Stimulated activated CD4-positive, alpha-beta T cell treated with anti-CD3 and anti-CD28 coated beads, Interleukin-1b, Interleukin-23, amount 100 ng/mL, for 1 hour (primary cell): ENCODE results near the gene SCG5.

ENCODE experiments used
- DNase-seq, 2 donors: peaks; one replicate each; pipeline ENCODE4 v3.0.0-alpha.2; 2020; ENCODE audit warnings: low read depth in 2 of 2

Gene SCG5

GRCh38 chr15:32723171-32723948, 81.8 kb downstream of the SCG5 start:
- DNase-seq = no peak

- DNase-seq = no peak
Measured at GRCh38 chr15:32729700-32730395, 88.3 kb downstream of the SCG5 start.

DNA sequence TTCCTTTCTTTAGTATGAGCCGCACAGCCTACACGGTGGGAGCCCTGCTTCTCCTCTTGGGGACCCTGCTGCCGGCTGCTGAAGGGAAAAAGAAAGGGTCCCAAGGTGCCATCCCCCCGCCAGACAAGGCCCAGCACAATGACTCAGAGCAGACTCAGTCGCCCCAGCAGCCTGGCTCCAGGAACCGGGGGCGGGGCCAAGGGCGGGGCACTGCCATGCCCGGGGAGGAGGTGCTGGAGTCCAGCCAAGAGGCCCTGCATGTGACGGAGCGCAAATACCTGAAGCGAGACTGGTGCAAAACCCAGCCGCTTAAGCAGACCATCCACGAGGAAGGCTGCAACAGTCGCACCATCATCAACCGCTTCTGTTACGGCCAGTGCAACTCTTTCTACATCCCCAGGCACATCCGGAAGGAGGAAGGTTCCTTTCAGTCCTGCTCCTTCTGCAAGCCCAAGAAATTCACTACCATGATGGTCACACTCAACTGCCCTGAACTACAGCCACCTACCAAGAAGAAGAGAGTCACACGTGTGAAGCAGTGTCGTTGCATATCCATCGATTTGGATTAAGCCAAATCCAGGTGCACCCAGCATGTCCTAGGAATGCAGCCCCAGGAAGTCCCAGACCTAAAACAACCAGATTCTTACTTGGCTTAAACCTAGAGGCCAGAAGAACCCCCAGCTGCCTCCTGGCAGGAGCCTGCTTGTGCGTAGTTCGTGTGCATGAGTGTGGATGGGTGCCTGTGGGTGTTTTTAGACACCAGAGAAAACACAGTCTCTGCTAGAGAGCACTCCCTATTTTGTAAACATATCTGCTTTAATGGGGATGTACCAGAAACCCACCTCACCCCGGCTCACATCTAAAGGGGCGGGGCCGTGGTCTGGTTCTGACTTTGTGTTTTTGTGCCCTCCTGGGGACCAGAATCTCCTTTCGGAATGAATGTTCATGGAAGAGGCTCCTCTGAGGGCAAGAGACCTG, 89.5 kb downstream of the SCG5 start:
- no peak for DNase-seq

DNA sequence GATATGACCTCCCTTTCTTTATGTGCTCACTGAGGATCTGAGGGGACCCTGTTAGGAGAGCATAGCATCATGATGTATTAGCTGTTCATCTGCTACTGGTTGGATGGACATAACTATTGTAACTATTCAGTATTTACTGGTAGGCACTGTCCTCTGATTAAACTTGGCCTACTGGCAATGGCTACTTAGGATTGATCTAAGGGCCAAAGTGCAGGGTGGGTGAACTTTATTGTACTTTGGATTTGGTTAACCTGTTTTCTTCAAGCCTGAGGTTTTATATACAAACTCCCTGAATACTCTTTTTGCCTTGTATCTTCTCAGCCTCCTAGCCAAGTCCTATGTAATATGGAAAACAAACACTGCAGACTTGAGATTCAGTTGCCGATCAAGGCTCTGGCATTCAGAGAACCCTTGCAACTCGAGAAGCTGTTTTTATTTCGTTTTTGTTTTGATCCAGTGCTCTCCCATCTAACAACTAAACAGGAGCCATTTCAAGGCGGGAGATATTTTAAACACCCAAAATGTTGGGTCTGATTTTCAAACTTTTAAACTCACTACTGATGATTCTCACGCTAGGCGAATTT, 91.2 kb downstream of the SCG5 start:
- no peak for DNase-seq

DNA sequence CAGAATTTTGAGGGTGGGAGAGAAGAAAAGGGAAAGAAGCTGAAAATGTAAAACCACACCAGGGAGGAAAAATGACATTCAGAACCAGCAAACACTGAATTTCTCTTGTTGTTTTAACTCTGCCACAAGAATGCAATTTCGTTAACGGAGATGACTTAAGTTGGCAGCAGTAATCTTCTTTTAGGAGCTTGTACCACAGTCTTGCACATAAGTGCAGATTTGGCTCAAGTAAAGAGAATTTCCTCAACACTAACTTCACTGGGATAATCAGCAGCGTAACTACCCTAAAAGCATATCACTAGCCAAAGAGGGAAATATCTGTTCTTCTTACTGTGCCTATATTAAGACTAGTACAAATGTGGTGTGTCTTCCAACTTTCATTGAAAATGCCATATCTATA, 91.8 kb downstream of the SCG5 start:
- DNase-seq = no peak

GRCh38 chr15:32735989-32736700, 94.6 kb downstream of the SCG5 start:
- no peak for DNase-seq

DNA sequence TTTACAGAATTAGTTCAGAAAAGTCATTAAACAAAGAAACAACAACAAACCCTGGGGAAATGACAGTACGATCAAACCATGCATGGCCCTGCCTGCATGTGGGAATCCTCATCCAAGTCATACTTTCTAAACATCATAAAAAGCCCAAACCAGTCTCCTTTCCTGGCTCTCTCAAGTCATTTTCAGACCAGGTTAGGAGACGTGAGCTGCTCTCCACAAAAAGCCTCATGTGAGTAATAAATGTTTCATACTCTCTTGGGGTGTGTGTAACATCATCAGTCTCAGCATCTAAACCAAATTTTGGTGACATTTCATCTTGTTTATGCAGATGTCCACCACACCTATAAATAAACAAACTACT, 95.2 kb downstream of the SCG5 start:
- no peak for DNase-seq

DNA sequence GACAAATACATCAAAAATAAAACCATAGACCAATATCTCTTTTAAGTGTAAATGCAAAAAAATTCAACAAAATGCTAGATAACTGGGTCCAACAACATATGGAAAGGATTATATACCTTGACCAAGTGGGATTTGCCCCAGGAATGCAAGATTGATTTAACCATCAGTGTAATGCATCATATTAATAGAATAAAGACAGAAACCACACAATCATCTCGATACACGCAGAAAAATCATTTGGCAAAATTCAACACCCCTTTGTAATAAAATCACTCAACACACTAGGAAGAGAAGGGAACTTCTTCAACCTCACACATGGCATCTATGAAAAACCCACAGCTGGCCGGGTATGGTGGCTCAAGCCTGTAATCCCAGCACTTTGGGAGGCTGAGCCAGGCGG, 95.8 kb downstream of the SCG5 start:
- no peak for DNase-seq

DNA sequence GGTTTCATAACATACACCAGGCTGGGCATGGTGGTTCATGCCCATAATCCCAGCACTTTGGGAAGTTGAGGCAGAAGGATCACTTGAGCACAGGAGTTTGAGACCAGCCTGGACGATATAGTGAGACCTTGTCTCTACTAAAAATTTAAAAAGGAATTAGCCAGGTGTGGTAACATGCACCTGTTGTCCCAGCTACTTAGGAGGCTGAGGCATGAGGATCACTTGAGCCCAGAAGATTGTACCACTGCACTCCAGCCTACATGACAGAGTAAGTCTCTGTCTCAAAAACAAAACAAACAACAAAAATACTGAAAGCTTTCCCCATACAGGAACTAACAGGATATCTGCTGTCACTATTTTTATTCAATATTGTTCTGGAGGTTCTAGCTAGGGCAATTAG, 97.2 kb downstream of the SCG5 start:
- no peak for DNase-seq

- no peak for DNase-seq
Measured at GRCh38 chr15:32739522-32740063, 98.1 kb downstream of the SCG5 start.

DNA sequence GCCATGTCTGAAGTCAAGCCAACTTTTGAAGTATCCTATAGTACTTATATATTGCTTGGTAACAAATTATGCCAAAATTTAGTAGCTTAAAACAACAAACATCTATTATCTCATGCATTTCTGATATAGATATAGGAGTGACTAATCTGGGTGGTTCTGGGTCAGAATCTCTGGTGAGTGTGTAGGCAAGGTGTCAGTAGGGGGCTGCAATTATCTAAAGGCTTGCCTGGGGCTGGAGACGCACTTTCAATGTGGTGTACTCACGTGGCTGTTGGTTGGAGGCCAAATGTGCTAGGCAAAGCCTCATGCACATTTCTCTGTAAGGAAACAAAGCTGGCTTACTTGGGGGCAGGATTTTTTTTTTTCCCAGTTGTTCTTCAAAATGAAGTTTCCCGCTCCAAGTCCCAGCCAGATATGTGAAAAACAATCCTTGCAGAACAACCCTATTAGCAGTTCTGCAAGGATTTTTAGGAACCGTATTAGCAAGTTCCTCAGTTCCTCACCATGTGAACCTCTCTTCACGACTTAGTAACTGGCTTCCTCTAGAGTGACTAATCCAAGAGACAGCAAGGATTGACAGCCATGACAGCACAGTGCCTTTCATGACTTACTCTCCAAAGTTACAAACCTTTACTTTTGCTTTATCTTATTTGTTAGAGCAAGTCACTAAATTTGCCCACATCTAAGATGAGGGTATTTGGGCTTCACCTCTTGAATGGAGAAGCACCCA, 102.1 kb downstream of the SCG5 start:
- no peak for DNase-seq

DNA sequence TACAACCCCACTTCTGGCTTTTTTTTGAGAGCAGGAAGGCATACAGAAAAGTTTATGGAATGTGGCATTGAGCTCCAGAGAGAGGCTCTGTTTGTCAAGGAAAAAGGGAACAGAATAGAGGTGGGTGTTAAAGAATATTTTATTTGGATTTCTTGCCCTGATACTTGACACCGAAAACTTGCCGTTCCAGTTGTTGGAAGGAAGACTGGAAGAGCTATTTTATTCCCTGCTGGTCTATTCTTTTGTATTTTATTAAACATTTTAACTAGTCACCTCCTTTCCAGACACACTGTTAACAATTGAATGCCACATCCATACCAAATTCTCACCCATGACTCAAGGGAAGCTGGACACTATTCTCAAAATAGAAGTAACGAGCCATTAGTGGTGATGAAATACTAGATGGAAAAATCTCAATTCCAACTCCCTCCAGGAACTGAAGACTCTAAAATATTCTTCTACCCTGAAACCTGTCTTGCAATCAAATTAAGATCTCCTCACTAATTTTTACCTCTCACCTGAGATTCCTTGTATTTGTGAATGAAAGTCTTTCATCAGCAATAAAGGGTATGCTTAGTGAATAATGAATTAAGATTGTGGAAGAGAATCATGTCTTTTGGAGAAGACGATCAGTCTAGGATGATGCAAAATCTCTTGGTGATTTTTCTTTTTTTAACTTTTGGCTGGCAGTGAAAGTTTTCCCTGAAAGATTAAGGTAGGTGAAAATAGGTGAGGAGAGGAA, 104.8 kb downstream of the SCG5 start:
- DNase-seq = no peak
